ENCODE measurements around the gene OTUD7B.

OTUD7B gene

DNA sequence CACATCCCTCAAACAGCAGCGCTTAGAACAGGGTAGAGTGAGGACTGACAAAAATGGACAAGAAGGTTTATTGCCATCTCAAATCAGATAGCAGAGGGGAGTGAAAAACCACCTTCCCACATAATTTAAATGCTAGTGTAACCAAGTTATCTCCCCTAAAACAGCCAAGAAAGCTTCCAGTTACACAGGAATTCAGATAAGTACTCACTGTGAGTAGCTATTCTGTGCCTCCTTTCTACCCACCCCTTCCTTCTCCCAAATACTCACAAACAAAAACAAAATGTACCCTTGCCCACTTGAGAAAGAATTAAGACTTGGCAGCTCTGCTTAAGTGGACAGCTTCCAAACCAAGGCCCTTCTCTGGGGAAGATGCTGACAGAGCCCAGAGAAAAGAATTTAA is 9.1 kb downstream of the OTUD7B start:
- FAIRE-seq (no peak), DNase-seq (ENCODE audit: insufficient read length) (no peak)
- TF ChIP-seq POLR2AphosphoS5 (IDR thresholded peaks at IDR 0.05; ENCODE audit: low read depth, low read length) (no peak), POLR2A (IDR thresholded peaks at IDR 0.05; ENCODE audit: low read depth, low read length) (no peak), TAF1 (IDR thresholded peaks at IDR 0.05; ENCODE audit: borderline replicate concordance, low read depth, low read length) (no peak)

DNA sequence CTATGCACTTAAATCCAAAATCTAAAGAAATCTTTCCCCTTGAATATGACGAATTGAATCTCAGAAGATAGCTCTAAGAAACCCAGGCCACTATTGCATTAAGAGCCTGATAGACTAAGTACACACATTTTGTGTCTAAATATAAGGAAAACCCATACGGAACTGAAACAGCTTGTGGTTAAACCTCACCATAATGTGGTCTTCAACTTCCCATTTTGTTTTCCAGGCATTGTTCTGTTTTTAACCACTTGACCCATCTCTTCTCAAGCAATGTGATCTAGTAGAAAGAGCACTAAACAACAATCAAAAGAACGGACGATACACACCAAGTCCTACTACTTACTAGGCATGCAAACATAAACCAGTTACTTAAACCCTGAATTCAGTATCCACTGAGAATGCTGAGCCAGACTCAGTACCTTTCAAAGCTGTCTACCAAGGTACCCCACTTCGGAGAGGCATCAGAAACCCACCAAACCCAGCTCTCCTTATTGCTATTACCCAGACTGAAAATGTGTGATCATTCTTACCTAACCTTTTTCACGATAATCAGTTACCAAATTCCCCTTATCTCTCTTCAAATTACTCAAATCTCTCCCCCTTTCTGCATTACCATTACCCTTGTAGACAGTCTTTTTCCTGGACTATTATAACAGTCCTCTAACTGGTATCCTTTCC is 12.8 kb downstream of the OTUD7B start:
- DNase-seq (ENCODE audit: insufficient read length) (no peak), FAIRE-seq (peak; percentile 73)
- no peak for TF ChIP-seq TAF1 (IDR thresholded peaks at IDR 0.05; ENCODE audit: borderline replicate concordance, low read depth, low read length)

DNA sequence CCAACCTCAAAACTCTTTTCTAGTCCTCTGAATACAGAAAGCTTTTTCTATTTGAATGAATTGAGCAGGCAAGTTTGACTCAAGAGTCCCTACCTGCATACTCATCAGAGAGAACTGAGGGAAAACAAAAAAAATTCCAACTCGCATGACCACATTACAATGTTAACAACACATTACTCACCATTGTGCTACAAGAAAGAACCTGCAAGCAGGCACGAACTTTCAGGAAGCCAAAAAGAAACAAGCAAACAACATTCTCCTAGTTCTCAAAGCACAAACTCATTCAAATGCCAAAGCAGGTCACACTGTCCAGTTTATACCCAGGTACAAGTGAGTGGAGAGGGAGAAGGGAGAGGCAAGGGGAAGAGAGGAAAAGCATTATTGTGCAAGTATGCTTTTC is 14.6 kb downstream of the OTUD7B start:
- DNase-seq (ENCODE audit: insufficient read length), result no peak
- FAIRE-seq, result no peak
- no peak for TF ChIP-seq TAF1 (IDR thresholded peaks at IDR 0.05; ENCODE audit: borderline replicate concordance, low read depth, low read length)
- TF ChIP-seq POLR2AphosphoS5 (IDR thresholded peaks at IDR 0.05; ENCODE audit: low read depth, low read length), result no peak
- no peak for TF ChIP-seq POLR2A (IDR thresholded peaks at IDR 0.05; ENCODE audit: low read depth, low read length)

DNA sequence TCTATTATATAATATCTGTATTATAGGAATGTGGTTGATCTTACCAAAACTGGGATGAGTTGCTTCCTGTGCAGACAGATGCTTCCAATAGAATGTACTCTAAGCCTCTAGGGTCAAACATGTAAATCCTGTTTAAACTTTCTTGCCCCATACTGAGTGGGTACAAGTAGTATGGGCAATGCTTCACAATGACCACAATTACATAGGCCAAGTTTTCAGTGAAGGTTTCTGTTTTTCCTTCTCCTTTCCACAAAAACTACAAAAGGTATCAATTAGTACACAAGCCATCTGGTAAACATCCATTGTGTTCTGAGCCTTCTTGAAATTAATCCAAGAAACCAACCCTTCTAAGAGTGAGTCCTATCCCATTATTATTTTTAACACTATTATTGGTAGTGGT is 16.8 kb downstream of the OTUD7B start:
- TF ChIP-seq POLR2AphosphoS5 (IDR thresholded peaks at IDR 0.05; ENCODE audit: low read depth, low read length) (no peak), POLR2A (IDR thresholded peaks at IDR 0.05; ENCODE audit: low read depth, low read length) (no peak), TAF1 (IDR thresholded peaks at IDR 0.05; ENCODE audit: borderline replicate concordance, low read depth, low read length) (no peak)
- DNase-seq (ENCODE audit: insufficient read length) (no peak), FAIRE-seq (no peak)

DNA sequence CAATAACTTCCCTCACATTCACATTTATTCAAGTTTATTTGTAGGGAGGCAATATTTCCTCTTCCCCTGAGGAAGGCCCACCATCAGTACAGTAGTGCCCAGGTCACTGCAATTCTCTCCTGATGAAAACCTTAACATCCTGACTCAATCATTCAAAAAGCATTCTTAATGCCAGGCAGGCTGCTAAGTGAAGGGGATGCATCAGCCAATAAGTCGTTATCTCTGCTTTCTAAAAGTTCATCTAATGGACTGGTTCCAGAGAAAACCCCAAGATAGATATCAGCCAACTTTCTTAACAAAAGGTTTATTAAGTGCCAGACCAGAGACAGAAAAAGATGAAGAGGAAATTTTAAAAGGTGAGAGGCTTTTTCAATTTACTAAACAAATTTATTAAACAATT is 17.3 kb downstream of the OTUD7B start:
- FAIRE-seq (no peak), DNase-seq (ENCODE audit: insufficient read length) (no peak)
- TF ChIP-seq POLR2A (IDR thresholded peaks at IDR 0.05; ENCODE audit: low read depth, low read length) (no peak), TAF1 (IDR thresholded peaks at IDR 0.05; ENCODE audit: borderline replicate concordance, low read depth, low read length) (no peak), POLR2AphosphoS5 (IDR thresholded peaks at IDR 0.05; ENCODE audit: low read depth, low read length) (no peak)

DNA sequence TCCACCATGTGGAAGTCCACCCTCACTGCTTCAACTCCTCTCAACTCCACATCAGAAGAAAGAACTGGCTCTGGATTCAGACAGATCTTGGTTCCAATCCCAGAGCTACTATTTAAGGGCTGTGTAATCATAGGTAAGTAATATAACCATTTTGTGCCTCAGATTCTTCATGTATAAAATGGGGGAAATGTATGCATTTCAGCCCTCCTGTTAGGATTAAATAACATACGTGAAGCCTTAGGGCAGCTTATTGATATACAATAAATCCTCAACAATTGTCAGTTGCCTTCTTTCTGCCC is 23.3 kb downstream of the OTUD7B start:
- DNase-seq (ENCODE audit: insufficient read length), result no peak
- no peak for TF ChIP-seq POLR2AphosphoS5 (IDR thresholded peaks at IDR 0.05; ENCODE audit: low read depth, low read length)
- TF ChIP-seq POLR2A (IDR thresholded peaks at IDR 0.05; ENCODE audit: low read depth, low read length), result no peak
- no peak for TF ChIP-seq TAF1 (IDR thresholded peaks at IDR 0.05; ENCODE audit: borderline replicate concordance, low read depth, low read length)
- FAIRE-seq, result no peak

DNA sequence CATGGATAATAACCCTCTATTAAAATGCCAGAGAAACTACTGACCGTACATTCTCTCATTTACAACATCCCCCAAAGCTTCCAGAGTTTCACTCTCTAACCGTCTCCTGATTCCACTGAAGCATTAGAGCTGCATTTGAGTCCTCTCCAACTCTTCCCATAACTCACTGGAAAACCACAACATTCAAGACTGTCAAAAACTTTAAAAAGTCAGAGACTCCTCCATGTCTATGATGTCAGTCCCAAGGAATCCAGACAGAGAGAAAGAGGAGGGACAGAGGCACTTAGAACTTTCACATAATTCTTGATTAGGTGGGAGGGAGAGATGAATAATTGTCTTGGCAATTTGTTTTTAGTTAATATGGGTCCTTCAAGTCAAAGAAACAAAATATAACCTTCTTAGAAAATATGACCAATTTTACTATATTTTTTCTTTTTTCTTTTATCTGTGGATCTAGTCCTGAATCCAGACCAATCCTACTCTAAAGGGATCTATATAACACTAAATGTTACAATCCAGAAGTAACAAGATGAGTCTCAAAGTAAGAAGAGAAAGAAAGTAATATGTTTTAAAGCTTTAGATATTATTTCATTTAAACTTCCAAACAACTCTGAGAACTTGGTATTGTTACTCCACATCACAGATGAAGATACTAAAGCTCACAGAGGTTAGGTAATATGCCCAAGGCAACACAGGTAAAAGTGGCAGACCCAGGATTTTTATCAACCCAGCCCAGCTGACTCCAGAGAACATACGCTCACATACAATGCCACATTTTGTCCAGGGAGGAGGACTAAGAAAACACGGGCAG is 23.8 kb downstream of the OTUD7B start:
- DNase-seq (ENCODE audit: insufficient read length), result no peak
- no peak for FAIRE-seq
- TF ChIP-seq POLR2AphosphoS5 (IDR thresholded peaks at IDR 0.05; ENCODE audit: low read depth, low read length) (no peak), POLR2A (IDR thresholded peaks at IDR 0.05; ENCODE audit: low read depth, low read length) (no peak), TAF1 (IDR thresholded peaks at IDR 0.05; ENCODE audit: borderline replicate concordance, low read depth, low read length) (no peak)

DNA sequence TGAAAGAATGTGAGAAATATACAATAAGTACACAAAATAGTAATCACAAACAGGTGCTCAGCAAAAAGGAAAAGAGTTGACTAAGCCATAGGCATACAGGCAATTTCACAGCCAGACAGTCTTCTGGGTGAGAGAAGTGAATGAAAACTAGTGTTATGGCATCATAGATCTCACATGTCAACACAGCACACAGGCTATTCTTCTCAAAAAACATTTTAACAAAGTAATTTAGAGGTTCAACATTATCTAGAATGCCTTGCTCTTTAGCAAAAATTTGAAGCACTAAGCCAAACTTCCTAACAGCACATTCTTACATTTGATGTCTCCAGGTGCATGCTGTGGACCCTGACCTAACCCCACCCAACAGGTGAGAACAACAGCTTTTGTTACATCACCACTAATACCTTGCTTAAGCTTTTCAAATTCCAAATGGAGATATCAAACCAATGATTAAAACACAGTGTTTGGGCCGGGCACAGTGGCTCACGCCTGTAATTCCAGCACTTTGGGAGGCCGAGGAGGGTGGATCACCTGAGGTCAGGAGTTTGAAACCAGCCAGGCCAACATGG is 30.5 kb downstream of the OTUD7B start:
- no peak for DNase-seq (ENCODE audit: insufficient read length)
- peak; percentile 64 for FAIRE-seq
- TF ChIP-seq POLR2A (IDR thresholded peaks at IDR 0.05; ENCODE audit: low read depth, low read length) (no peak), POLR2AphosphoS5 (IDR thresholded peaks at IDR 0.05; ENCODE audit: low read depth, low read length) (no peak), TAF1 (IDR thresholded peaks at IDR 0.05; ENCODE audit: borderline replicate concordance, low read depth, low read length) (no peak)

DNA sequence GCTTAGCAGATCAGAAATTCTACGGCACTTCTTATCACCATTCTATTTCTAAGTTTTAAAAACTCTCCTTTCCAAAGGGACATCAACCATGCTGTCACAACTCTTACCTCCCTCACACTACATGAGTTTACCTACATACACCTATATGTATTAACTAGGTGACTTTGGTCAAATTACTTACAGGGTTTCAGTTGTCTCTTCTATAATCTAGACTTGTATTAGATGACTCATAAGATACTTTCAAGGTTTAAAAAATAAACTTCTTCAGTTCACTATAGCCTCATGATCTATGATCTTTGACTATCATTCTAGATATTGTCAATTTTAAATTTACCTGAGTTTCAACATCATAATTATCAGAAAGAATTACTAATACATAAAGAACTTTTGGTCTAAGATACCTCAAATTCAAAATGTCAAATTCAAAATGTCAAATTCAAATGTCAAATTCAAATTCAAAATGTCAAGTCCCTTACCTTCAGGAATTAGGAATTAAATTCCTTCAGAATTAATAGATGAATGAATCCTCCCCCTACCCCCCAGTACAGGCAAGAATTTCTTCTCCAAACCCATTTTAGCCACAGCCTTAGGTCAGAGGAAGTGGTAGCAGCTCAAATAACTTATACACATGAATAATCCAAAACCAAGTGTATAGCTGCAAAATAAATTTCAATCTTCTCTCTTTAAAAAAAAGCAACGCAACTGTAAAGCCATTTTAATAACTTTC is 31.1 kb downstream of the OTUD7B start:
- TF ChIP-seq POLR2A (IDR thresholded peaks at IDR 0.05; ENCODE audit: low read depth, low read length), result no peak
- TF ChIP-seq TAF1 (IDR thresholded peaks at IDR 0.05; ENCODE audit: borderline replicate concordance, low read depth, low read length), result no peak
- TF ChIP-seq POLR2AphosphoS5 (IDR thresholded peaks at IDR 0.05; ENCODE audit: low read depth, low read length), result no peak
- no peak for FAIRE-seq
- DNase-seq (ENCODE audit: insufficient read length), result no peak

DNA sequence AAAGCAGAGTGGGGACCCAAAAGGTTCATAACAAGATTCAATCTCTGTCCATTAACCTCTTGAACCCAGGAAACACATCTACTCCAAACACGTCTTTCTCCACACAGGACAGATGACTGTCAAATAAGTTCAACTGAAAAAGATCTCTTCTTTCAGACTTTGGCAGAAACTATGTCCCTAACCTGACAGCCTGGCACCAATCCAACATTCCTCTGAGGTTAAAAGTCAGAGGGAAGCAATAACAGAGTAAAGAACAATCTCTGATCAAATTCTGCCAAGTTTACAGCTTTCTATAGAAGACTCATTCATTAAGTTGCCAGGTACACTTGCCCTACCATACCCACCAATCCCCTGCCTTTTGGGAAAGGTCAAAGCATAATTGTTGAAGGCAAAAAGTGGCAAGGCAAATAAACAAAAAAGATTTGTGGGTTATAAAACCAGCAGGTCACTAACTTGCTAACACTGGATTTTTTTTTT is 31.9 kb downstream of the OTUD7B start:
- FAIRE-seq (no peak), DNase-seq (ENCODE audit: insufficient read length) (no peak)
- TF ChIP-seq TAF1 (IDR thresholded peaks at IDR 0.05; ENCODE audit: borderline replicate concordance, low read depth, low read length), result no peak
- no peak for TF ChIP-seq POLR2A (IDR thresholded peaks at IDR 0.05; ENCODE audit: low read depth, low read length)
- TF ChIP-seq POLR2AphosphoS5 (IDR thresholded peaks at IDR 0.05; ENCODE audit: low read depth, low read length), result no peak

DNA sequence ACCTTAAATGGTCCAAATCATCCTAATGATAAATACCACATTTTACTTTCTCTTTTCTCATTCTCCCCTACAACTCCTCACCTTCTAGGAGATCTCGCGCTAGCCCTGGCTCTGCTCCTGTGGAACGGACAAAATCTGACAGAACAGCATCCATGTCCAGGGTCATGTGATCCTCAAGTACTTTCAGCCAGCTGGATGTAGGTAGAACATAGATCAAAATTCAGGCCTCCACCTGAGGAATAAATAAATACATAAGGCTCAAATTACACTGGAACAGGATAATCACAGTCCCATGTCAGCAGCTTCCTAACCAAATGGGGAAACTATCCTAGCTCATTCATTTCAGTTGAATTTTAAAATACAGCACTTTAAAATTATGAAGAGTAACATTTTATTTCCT is 33.2 kb downstream of the OTUD7B start:
- DNase-seq (ENCODE audit: insufficient read length), result no peak
- no peak for FAIRE-seq
- TF ChIP-seq TAF1 (IDR thresholded peaks at IDR 0.05; ENCODE audit: borderline replicate concordance, low read depth, low read length), result no peak
- no peak for TF ChIP-seq POLR2A (IDR thresholded peaks at IDR 0.05; ENCODE audit: low read depth, low read length)
